HG03095 (cell line): ENCODE measurements around the gene PARD3.
"Not testable (repeated sequence)": the region's sequence is repeated elsewhere in the genome, so short reads cannot be mapped to it uniquely, and the experiment has no call there.

Experiments
- ATAC-seq: cut with Tn5 transposase; IDR thresholded peaks from one replicate; pipeline ENCODE4 v1.9.1; 2021; ENCODE audit warnings: moderate library complexity; ENCODE audit not compliant: unreplicated experiment

The PARD3 gene

GRCh38 chr10:34768972-34769330, 46.1 kb downstream of the PARD3 start:
- ATAC-seq = no peak

GRCh38 chr10:34768261-34768971, 46.7 kb downstream of the PARD3 start:
- ATAC-seq = no peak

- ATAC-seq = no peak
Observed at GRCh38 chr10:34766811-34767494, 48.1 kb downstream of the PARD3 start.

- no peak for ATAC-seq
Observed at GRCh38 chr10:34766266-34766600, 48.9 kb downstream of the PARD3 start.

- no peak for ATAC-seq
Observed at GRCh38 chr10:34764472-34764946, 50.6 kb downstream of the PARD3 start.

GRCh38 chr10:34762603-34763299, 52.3 kb downstream of the PARD3 start:
- no peak for ATAC-seq

- ATAC-seq = no peak
Observed at GRCh38 chr10:34762156-34762555, 52.9 kb downstream of the PARD3 start.

- no peak for ATAC-seq
Observed at GRCh38 chr10:34761453-34761852, 53.6 kb downstream of the PARD3 start.

GRCh38 chr10:34760606-34761005, 54.5 kb downstream of the PARD3 start:
- no peak for ATAC-seq

- no peak for ATAC-seq
Observed at GRCh38 chr10:34759837-34760215, 55.3 kb downstream of the PARD3 start.

GRCh38 chr10:34759161-34759836, 55.8 kb downstream of the PARD3 start:
- ATAC-seq = no peak

- ATAC-seq = no peak
Observed at GRCh38 chr10:34758447-34758996, 56.6 kb downstream of the PARD3 start.

- no peak for ATAC-seq
Observed at GRCh38 chr10:34757933-34758332, 57.2 kb downstream of the PARD3 start.

GRCh38 chr10:34757181-34757580, 57.9 kb downstream of the PARD3 start:
- not testable (repeated sequence) for ATAC-seq

- ATAC-seq = no peak
Observed at GRCh38 chr10:34756584-34756983, 58.5 kb downstream of the PARD3 start.

- no peak for ATAC-seq
Observed at GRCh38 chr10:34753014-34753757, 61.9 kb downstream of the PARD3 start.

- no peak for ATAC-seq
Observed at GRCh38 chr10:34751272-34751671, 63.8 kb downstream of the PARD3 start.

GRCh38 chr10:34750795-34751194, 64.3 kb downstream of the PARD3 start:
- ATAC-seq = not testable (repeated sequence)

- ATAC-seq = no peak
Observed at GRCh38 chr10:34748767-34749166, 66.3 kb downstream of the PARD3 start.

GRCh38 chr10:34748357-34748756, 66.7 kb downstream of the PARD3 start:
- no peak for ATAC-seq
